WTC11 (cell line): ENCODE data around the gene PSME2. TPM values are rescaled to one million over a fixed set of nuclear protein-coding genes. Genes with fewer than 3 reads are reported as not detected.

Experiments
- ATAC-seq: fragments of 200-7000 bp; cut with Tn5 transposase; 2 replicates; pipeline ENCODE4 v1.10.0; 2021; ENCODE audit warnings: mild to moderate bottlenecking, moderate library complexity
- CTCF ChIA-PET: fragments of 300-600 bp; sonication (Branson Sonifier 250); formaldehyde crosslinking; loops from one replicate; lab custom pipeline; 2021; ENCODE audit warnings: antibody characterized with exemption; lab: Charles Lee
- POLR2A ChIA-PET: fragments of 350-600 bp; sonication (Branson Sonifier 250); formaldehyde crosslinking; loops from one replicate; lab custom pipeline; 2021; ENCODE audit warnings: antibody characterized with exemption; lab: Charles Lee
- DNase-seq: peaks from one replicate; pipeline ENCODE4 v3.0.0; 2021; ENCODE audit warnings: low spot score
- H3K27ac Mint-ChIP-seq: 2 replicates; pipeline ENCODE4 v1.8.0; 2021; ENCODE audit warnings: mixed read lengths
- H3K27me3 Mint-ChIP-seq: 2 replicates; pipeline ENCODE4 v1.8.0; 2021; ENCODE audit warnings: low read depth, mild to moderate bottlenecking, moderate library complexity, mixed read lengths
- H3K36me3 Mint-ChIP-seq: 2 replicates; pipeline ENCODE4 v1.8.0; 2021; ENCODE audit warnings: mixed read lengths
- H3K4me1 Mint-ChIP-seq: 2 replicates; pipeline ENCODE4 v1.8.0; 2022; ENCODE audit warnings: mixed read lengths
- H3K4me3 Mint-ChIP-seq: 2 replicates; pipeline ENCODE4 v1.8.0; 2021; ENCODE audit warnings: mild to moderate bottlenecking, moderate library complexity, mixed read lengths
- H3K9me3 Mint-ChIP-seq: 2 replicates; pipeline ENCODE4 v1.8.0; 2021; ENCODE audit warnings: mixed read lengths
- AR ChIP-seq: fragments of 250-450 bp; sonication (Bioruptor Pico); IDR thresholded peaks from 2 replicates; pipeline ENCODE4 v1.9.0; 2021; ENCODE audit warnings: mild to moderate bottlenecking
- ATF2 ChIP-seq: sonication (generic); formaldehyde crosslinking; IDR thresholded peaks from 2 replicates; pipeline ENCODE4 v1.8.1; 2022; ENCODE audit warnings: low read depth, missing genetic modification reagents, borderline replicate concordance
- CREM ChIP-seq: sonication (generic); formaldehyde crosslinking; IDR thresholded peaks from 2 replicates; pipeline ENCODE4 v1.8.1; 2022; ENCODE audit warnings: mild to moderate bottlenecking, missing genetic modification reagents, moderate library complexity
- E2F5 ChIP-seq: sonication (generic); formaldehyde crosslinking; IDR thresholded peaks from 2 replicates; pipeline ENCODE4 v1.8.1; 2022; ENCODE audit warnings: mild to moderate bottlenecking, moderate library complexity, missing genetic modification reagents
- EMX1 ChIP-seq: fragments of 250-450 bp; sonication (Bioruptor Pico); IDR thresholded peaks from 2 replicates; pipeline ENCODE4 v1.8.0; 2021; ENCODE audit warnings: mild to moderate bottlenecking
- GABPB1 ChIP-seq: sonication (generic); formaldehyde crosslinking; IDR thresholded peaks from 2 replicates; pipeline ENCODE4 v1.8.1; 2023; ENCODE audit warnings: mild to moderate bottlenecking, missing genetic modification reagents
- JUN ChIP-seq: sonication (generic); formaldehyde crosslinking; IDR thresholded peaks from 2 replicates; pipeline ENCODE4 v1.8.0; 2023; ENCODE audit warnings: mild to moderate bottlenecking, missing genetic modification reagents
- KAT7 ChIP-seq: sonication (generic); formaldehyde crosslinking; IDR thresholded peaks from 2 replicates; pipeline ENCODE4 v1.8.1; 2023; ENCODE audit warnings: missing genetic modification reagents, mild to moderate bottlenecking, borderline replicate concordance
- MAX ChIP-seq: sonication (generic); formaldehyde crosslinking; IDR thresholded peaks from 2 replicates; pipeline ENCODE4 v1.8.0; 2022; ENCODE audit warnings: mild to moderate bottlenecking, missing genetic modification reagents
- NFE2L1 ChIP-seq: sonication (generic); formaldehyde crosslinking; IDR thresholded peaks from 2 replicates; pipeline ENCODE4 v1.8.1; 2023; ENCODE audit warnings: missing genetic modification reagents
- NFYB ChIP-seq: sonication (generic); formaldehyde crosslinking; conservative IDR thresholded peaks from 2 replicates; pipeline ENCODE4 v1.8.0; 2022; ENCODE audit warnings: low read depth, missing genetic modification reagents
- PREB ChIP-seq: sonication (generic); formaldehyde crosslinking; IDR thresholded peaks from 2 replicates; pipeline ENCODE4 v1.8.1; 2022; ENCODE audit warnings: mild to moderate bottlenecking, missing genetic modification reagents, moderate library complexity, borderline replicate concordance
- PRRX2 ChIP-seq: fragments of 250-450 bp; sonication (Bioruptor Pico); IDR thresholded peaks from 2 replicates; pipeline ENCODE4 v1.8.0; 2021; ENCODE audit warnings: mild to moderate bottlenecking
- RELA ChIP-seq: sonication (generic); formaldehyde crosslinking; IDR thresholded peaks from 2 replicates; pipeline ENCODE4 v1.8.1; 2022; ENCODE audit warnings: missing genetic modification reagents, mild to moderate bottlenecking, borderline replicate concordance
- SMAD4 ChIP-seq: sonication (generic); formaldehyde crosslinking; IDR thresholded peaks from 2 replicates; pipeline ENCODE4 v1.8.0; 2022; ENCODE audit warnings: mild to moderate bottlenecking, missing genetic modification reagents
- SP1 ChIP-seq: sonication (generic); formaldehyde crosslinking; conservative IDR thresholded peaks from 2 replicates; pipeline ENCODE4 v1.8.1; 2022; ENCODE audit warnings: missing genetic modification reagents
- TEAD1 ChIP-seq: sonication (generic); formaldehyde crosslinking; IDR thresholded peaks from 2 replicates; pipeline ENCODE4 v1.8.0; 2022; ENCODE audit warnings: mild to moderate bottlenecking, missing genetic modification reagents
- USF1 ChIP-seq: sonication (generic); formaldehyde crosslinking; IDR thresholded peaks from 2 replicates; pipeline ENCODE4 v1.8.0; 2022; ENCODE audit warnings: mild to moderate bottlenecking, missing genetic modification reagents
- ZBTB21 ChIP-seq: sonication (generic); formaldehyde crosslinking; IDR thresholded peaks from 2 replicates; pipeline ENCODE4 v1.8.1; 2023; ENCODE audit warnings: mild to moderate bottlenecking, missing genetic modification reagents, borderline replicate concordance
- ZNF138 ChIP-seq: sonication (generic); formaldehyde crosslinking; conservative IDR thresholded peaks from 2 replicates; pipeline ENCODE4 v1.8.1; 2022; ENCODE audit warnings: mild to moderate bottlenecking, moderate library complexity, missing genetic modification reagents
- ZNF219 ChIP-seq: sonication (generic); formaldehyde crosslinking; IDR thresholded peaks from 2 replicates; pipeline ENCODE4 v1.8.0; 2023; ENCODE audit warnings: missing genetic modification reagents, mild to moderate bottlenecking, borderline replicate concordance
- ZNF317 ChIP-seq: sonication (generic); formaldehyde crosslinking; IDR thresholded peaks from 2 replicates; pipeline ENCODE4 v1.8.1; 2023; ENCODE audit warnings: low read depth, mild to moderate bottlenecking, moderate library complexity, missing genetic modification reagents, borderline replicate concordance
- total RNA-seq: library from RNA; stranded (reverse); gene quantifications from 3 replicates; pipeline ENCODE4 v1.2.3, GENCODE V29; 2021

Gene PSME2
- total RNA-seq, 1 experiment from 2014 or later = 103 TPM

GRCh38 chr14:24135834-24136683 lies 10.4 kb downstream of the PSME2 start, which contains the start of gene PSME1 (continued):
- TF ChIP-seq TEAD1 (no peak), CREM (CRISPR knock-in tag) (no peak), SP1 (CRISPR knock-in tag) (peak; percentile 83), SMAD4 (CRISPR knock-in tag) (no peak), ZNF317 (CRISPR knock-in tag) (no peak), ZNF138 (CRISPR knock-in tag) (no peak), ZBTB21 (CRISPR knock-in tag) (no peak), NFYB (CRISPR knock-in tag) (no peak), PRRX2 (CRISPR knock-in tag) (no peak), EMX1 (no peak), RELA (CRISPR knock-in tag) (no peak), NFE2L1 (no peak), KAT7 (CRISPR knock-in tag) (no peak), ZNF219 (CRISPR knock-in tag) (no peak), USF1 (CRISPR knock-in tag) (no peak)

- TF ChIP-seq PREB (CRISPR knock-in tag) (0 out of 2 replicates have a peak, but pooled peaks have one; percentile 3), AR (CRISPR knock-in tag) (no peak), GABPB1 (CRISPR knock-in tag) (peak; percentile 36; the same call in 1 of the 2 replicates), ATF2 (CRISPR knock-in tag) (no peak), E2F5 (CRISPR knock-in tag) (0 out of 2 replicates have a peak, but pooled peaks have one; percentile 57), SMAD4 (CRISPR knock-in tag) (no peak), MAX (CRISPR knock-in tag) (no peak), USF1 (CRISPR knock-in tag) (no peak; the same call in 1 of the 2 replicates), JUN (CRISPR knock-in tag) (0 out of 2 replicates have a peak, but pooled peaks have one; percentile 21)
- H3K4me1 Mint-ChIP-seq = peaks cover 33% of the 10 kb centered on the region
- peak overlapping the region; percentile 88 for H3K27ac Mint-ChIP-seq
- no peaks in the 10 kb centered on the region for H3K9me3 Mint-ChIP-seq
- H3K36me3 Mint-ChIP-seq = peaks cover 26% of the 10 kb centered on the region
- H3K27me3 Mint-ChIP-seq = no peaks in the 10 kb centered on the region; the same call in 1 of the 2 replicates
- DNase-seq (no peak), ATAC-seq (no peak)
- CTCF ChIA-PET = interaction anchor here (0.8 to 4.3 kb wide), 15 partner anchors 8 to 296 kb away, joined by 3 to 31 read pairs (median 5); partner anchors contain the start of genes DCAF11, IRF9, NRL and PCK2
- peak overlapping the region; percentile 86 for H3K4me3 Mint-ChIP-seq
- POLR2A ChIA-PET = interaction anchor here (0.6 to 1.8 kb wide), 12 partner anchors 8 to 164 kb away, joined by 3 to 15 read pairs (median 4); partner anchors contain the start of genes DCAF11, DHRS1, NOP9 and NRL
These were observed 10.9 kb downstream of the PSME2 start for GRCh38 chr14:24135584-24135833.
